GM21381 (cell line): Measurements from ENCODE around the gene TBRG4.

Source experiments
- ATAC-seq: cut with Tn5 transposase; IDR thresholded peaks from one replicate; pipeline ENCODE4 v1.9.1; 2021; ENCODE audit warnings: mild to moderate bottlenecking, moderate library complexity; ENCODE audit not compliant: unreplicated experiment

TBRG4 gene

DNA sequence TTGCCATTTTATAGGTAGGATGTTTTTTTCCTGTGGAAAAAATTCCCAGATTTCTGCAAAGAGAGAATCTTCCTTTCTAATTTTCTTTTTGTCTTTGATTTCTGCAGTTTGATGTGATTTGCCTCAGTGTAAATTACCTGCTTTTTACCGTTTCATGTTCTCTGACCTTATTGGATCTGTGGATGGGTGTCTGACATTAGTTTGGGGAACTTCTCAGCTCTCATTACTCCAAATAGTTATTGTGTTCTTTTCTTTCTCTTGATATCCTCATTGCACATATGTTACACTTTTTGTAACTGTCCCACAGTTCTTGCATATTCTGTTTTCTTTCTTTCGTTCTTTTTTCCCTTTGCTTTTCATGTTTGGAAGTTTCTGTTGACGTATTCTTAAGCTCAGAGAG is 51.2 kb downstream of the TBRG4 start:
- no peak for ATAC-seq

DNA sequence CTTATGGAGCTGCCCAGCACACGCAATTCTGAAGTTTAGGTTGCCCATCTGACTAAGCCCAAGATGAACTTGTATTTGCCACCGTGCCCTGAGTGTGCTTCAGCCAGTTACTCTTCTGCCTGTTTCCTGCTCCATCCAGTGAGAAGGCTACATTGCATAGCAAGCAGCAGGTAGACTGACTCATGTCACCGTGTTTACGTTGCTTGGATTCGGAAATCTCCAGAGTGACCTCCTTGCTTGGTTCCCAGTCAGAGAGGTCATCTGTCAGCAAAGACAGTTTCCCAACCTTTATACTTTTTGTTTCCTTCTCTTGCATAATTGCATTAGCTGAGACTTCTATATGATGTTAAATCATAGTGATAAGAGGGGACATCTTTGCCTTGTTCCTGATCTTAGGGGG is 53.6 kb downstream of the TBRG4 start:
- ATAC-seq: no peak

DNA sequence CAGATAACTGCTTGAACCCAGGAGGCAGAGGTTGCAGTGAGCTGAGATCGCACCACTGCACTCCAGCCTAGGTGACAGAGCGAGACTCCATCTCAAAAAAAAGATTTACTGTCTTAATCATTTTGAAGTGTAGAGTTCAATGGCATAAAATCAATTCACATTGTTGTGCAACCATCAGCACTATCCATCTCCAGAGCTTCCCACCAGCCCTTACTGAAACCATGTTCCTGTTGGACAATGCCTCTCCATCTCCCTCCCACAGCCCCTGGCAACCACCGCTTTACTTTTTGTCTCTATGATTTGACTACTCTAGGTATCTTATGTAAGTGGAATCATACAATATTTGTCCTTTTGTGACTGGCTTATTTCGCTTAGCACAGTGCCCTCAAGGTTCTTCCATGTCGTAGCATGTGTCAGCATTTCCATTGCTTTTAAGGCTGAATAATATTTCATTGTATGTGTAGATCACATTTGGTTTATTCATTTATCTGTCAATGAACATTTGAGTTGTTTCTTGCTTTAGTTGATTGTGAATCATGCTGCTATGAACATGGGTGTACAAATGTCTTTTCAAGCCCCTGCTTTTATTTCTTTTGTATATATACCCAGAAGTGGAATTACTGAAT is 55.8 kb downstream of the TBRG4 start:
- no peak for ATAC-seq

DNA sequence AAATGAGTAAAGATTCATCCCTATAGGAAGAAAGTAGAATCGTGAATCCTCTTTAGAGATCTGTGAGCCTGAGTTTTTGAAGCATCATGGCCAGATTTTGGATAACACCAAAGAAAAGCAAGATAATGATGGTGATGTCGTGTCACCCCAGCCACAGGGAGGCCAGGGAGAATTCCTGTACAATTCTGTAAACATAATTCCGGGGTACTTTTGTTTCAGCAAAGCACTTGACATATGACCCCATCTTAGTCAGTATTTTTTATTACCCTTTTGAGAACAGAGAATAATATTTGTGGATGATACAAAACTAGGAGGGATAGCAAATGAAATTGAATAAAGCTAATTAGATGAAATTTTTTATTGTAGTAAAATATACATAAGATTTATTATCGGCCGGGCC is 56.5 kb downstream of the TBRG4 start:
- no peak for ATAC-seq

DNA sequence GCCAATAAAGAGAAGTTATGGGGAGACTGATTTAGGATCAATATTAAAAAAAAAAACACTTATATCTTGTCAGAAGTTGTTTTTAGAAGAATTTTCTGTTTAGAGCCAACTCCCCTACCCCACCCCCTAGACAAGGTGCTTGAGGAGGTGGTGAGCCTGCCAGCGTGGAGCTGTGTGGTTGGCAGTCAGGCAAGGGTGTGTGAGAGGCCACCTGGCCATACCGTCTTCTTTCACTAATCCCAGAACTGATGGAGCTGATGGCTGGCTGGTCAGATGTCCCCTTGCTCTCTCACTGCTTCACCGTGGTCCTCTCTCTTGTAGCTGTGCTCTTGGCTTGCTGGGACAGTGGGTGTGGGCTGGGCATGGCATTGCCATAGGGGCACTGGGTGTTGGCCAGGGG is 57.1 kb downstream of the TBRG4 start:
- ATAC-seq: no peak

DNA sequence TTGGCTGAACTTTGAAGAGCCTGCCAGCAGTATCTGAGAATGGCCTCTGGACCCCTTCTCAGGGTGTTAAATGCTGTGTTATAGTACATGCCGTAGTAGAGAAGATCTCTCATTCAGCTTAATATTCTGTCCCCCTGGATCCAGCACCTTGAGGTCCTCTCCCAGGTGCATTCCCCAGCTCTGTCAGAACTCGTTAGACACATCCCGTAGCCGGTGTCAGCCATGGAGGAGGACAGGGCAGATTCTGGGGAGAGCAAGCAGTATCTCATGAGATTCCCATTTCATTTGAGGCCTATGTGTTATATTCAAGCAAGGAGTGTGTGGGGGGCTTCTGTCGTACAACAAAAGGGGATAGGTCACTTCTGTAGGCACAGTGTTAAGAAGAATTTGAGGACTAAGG is 57.6 kb downstream of the TBRG4 start:
- no peak for ATAC-seq

DNA sequence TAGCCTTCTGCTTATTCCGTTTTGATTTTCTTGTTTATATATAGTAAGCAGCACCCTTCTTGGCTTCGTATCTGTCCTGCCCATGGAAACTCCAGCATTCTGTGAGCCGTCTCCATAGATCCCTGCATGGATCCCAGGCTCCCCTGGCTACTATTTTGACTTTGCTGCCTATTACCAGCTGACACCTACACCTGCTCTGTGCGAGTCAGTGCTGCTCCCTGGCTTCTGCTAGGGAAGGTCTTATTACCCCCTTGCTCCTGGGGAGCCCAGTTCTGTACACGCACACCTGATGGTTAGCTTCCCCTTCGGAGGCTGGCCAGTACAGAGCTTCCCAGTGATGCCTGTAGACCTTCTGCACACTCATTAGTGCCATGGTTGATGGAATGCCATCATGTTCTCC is 58.1 kb downstream of the TBRG4 start:
- no peak for ATAC-seq

DNA sequence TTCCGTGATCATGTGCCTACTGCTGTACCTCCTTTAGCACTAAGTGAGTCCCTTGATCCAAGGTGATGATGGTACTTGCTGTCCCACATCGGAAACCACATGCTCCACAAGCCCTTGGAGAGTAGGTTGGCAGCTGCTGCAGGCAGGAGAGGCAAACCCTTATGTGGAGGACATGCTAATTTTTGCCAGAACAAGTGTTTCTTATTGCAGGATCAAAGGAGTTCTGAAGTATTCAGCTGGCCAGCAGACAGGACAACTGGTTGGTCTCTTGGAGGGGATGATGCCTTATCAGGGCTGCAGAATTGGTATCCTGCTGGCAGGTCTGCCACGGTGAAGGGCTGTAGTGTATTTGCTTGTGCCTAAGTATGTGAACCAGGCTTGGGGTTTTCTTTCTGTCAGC is 59.5 kb downstream of the TBRG4 start:
- no peak for ATAC-seq

DNA sequence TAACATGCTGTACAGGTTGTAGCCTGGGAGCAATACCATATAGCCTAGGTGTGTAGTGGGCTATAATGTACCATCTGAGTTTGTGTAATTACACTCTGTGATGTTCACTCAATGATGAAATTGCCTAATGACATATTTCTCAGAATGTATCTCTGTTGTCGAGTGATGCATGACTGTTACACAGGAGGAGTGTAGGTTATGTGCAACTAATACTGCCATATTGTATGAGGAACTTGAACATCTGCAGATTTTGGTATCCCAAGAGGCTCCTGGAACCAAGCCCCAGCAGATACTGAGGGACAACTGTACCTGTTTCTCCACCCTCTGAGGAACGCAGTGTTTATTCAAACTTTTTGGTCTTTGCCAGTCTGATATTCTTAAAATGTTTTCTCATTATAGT is 61.3 kb downstream of the TBRG4 start:
- no peak for ATAC-seq
